Activated CD4-positive, alpha-beta memory T cell treated with anti-CD3 and anti-CD28 coated beads for 36 hours (primary cell): Measurements from ENCODE around the gene METTL9. TPM values are rescaled to one million over a fixed set of nuclear protein-coding genes. Genes with fewer than 3 reads are reported as not detected.
"Not testable (repeated sequence)": the region's sequence is repeated elsewhere in the genome, so short reads cannot be mapped to it uniquely, and the experiment has no call there.

ENCODE experiments used
- CTCF ChIA-PET: fragments of 350-600 bp; sonication (Branson Sonifier 250); formaldehyde crosslinking; loops from one replicate; lab custom pipeline; 2021; ENCODE audit warnings: antibody characterized with exemption, inconsistent platforms; lab: Charles Lee
- POLR2A ChIA-PET: fragments of 350-600 bp; sonication (Branson Sonifier 250); formaldehyde crosslinking; loops from one replicate; lab custom pipeline; 2021; ENCODE audit warnings: antibody characterized with exemption; lab: Charles Lee
- DNase-seq: peaks from one replicate; pipeline ENCODE4 v3.0.0-alpha.2; 2020
- H3K27ac Mint-ChIP-seq: one replicate; pipeline ENCODE4 v1.8.0; 2021; ENCODE audit warnings: mixed read lengths
- H3K27me3 Mint-ChIP-seq: one replicate; pipeline ENCODE4 v1.8.0; 2021; ENCODE audit warnings: mixed read lengths
- H3K36me3 Mint-ChIP-seq: one replicate; pipeline ENCODE4 v1.8.0; 2021; ENCODE audit warnings: mixed read lengths
- H3K4me1 Mint-ChIP-seq: one replicate; pipeline ENCODE4 v1.8.0; 2021; ENCODE audit warnings: low read depth, mixed read lengths
- H3K4me3 Mint-ChIP-seq: one replicate; pipeline ENCODE4 v1.8.0; 2021; ENCODE audit warnings: mild to moderate bottlenecking, mixed read lengths
- H3K9me3 Mint-ChIP-seq: one replicate; pipeline ENCODE4 v1.8.0; 2021; ENCODE audit warnings: mixed read lengths
- intact Hi-C: fragments of 100-400 bp; cut with micrococcal nuclease; formaldehyde crosslinking; loops from one replicate; pipeline ENCODE4 v1.15.1; 2023
- total RNA-seq, 2 experiments: library from RNA; stranded (reverse); gene quantifications; one replicate each; pipeline ENCODE4 v1.2.3, GENCODE V29; 2021

METTL9 gene
- total RNA-seq, 2 experiments from 2014 or later = 100 to 104 TPM

DNA sequence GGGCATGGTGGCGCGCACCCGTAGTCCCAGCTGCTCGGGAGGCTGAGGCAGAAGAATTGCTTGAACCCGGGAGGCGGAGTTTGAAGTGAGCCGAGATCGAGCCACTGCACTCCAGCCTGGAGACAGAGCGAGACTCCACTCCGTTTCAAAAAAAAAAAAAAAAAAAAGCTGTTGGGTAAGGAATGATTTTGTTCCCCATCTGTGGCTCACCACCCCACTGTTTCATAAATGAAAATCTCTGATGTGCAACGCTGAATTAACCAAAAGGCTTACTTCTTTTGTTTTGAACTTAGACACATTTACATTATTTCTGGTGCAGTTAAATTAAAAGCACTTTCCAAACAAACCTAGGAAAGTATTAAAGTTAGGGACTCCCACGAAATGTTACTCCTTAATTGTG lies 1.2 kb upstream of the METTL9 start:
- no peak for DNase-seq
- peak overlapping the region; percentile 87 for H3K4me3 Mint-ChIP-seq
- intact Hi-C loops = loop anchor here (5.0 kb wide), 1 partner anchor 594 kb away; no protein-coding TSS in a partner anchor
- H3K36me3 Mint-ChIP-seq = no peaks in the 10 kb centered on the region
- no peaks in the 10 kb centered on the region for H3K9me3 Mint-ChIP-seq
- H3K4me1 Mint-ChIP-seq = peaks cover 44% of the 10 kb centered on the region
- no peaks in the 10 kb centered on the region for H3K27me3 Mint-ChIP-seq
- POLR2A ChIA-PET = interaction anchor here (1.1 to 1.6 kb wide), 2 partner anchors 15 to 47 kb away, joined by 3 to 4 read pairs; no protein-coding TSS in a partner anchor
- peak overlapping the region; percentile 91 for H3K27ac Mint-ChIP-seq
- CTCF ChIA-PET = interaction anchor here (1.4 to 2.6 kb wide), 3 partner anchors 40 to 59 kb away, joined by 4 to 7 read pairs (median 6); no protein-coding TSS in a partner anchor

DNA sequence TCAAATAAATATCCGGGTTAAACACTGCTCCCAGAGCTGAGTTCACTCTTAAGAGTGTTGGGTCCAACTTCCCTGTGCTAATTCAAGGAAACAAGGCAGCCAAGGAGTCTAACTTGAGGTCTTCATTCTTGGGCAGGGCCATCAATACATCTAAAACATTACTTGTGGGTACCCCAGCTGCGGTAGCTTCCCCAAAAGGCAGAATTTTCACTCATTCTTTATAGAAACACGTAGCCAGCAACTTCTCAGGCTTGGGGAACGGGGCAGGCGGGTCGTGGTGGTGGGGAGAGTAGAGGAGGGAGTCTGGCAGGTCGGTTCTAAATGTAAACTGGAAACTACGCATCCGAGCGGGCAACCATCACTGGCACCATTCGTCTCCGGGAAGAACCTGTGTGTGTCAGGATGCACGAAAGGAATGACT lies 666 bp upstream of the METTL9 start:
- intact Hi-C loops = loop anchor here (1.0 to 5.0 kb wide), 2 partner anchors 47 to 594 kb away; no protein-coding TSS in a partner anchor
- peak overlapping the region; percentile 91 for H3K27ac Mint-ChIP-seq
- no peaks in the 10 kb centered on the region for H3K9me3 Mint-ChIP-seq
- ChIA-PET POLR2A (interaction anchor here (1.1 kb wide), 1 partner anchor 47 kb away, joined by 3 read pairs; no protein-coding TSS in a partner anchor), CTCF (interaction anchor here (1.4 to 2.6 kb wide), 3 partner anchors 40 to 59 kb away, joined by 4 to 7 read pairs (median 6); no protein-coding TSS in a partner anchor)
- H3K27me3 Mint-ChIP-seq = no peaks in the 10 kb centered on the region
- peaks cover 49% of the 10 kb centered on the region for H3K4me1 Mint-ChIP-seq
- peak overlapping the region; percentile 87 for H3K4me3 Mint-ChIP-seq
- peak; percentile 39 for DNase-seq
- no peaks in the 10 kb centered on the region for H3K36me3 Mint-ChIP-seq

- CTCF ChIA-PET = interaction anchor here (0.7 to 2.6 kb wide), 5 partner anchors 8 to 45 kb away, joined by 3 to 7 read pairs (median 5); no protein-coding TSS in a partner anchor
- no peaks in the 10 kb centered on the region for H3K36me3 Mint-ChIP-seq
- peaks cover 62% of the 10 kb centered on the region for H3K4me1 Mint-ChIP-seq
- H3K27me3 Mint-ChIP-seq = no peaks in the 10 kb centered on the region
- peak overlapping the region; percentile 93 for H3K4me3 Mint-ChIP-seq
- DNase-seq = peak; percentile 33
- intact Hi-C loops = loop anchor here (1.0 kb wide), 1 partner anchor 26 kb away; no protein-coding TSS in a partner anchor
- POLR2A ChIA-PET = interaction anchor here (1.0 kb wide), 1 partner anchor 11 kb away, joined by 4 read pairs; no protein-coding TSS in a partner anchor
- peak overlapping the region; percentile 92 for H3K27ac Mint-ChIP-seq
- H3K9me3 Mint-ChIP-seq = no peaks in the 10 kb centered on the region
These were observed 825 bp downstream of the METTL9 start for GRCh38 chr16:21600031-21600773.

- no peaks in the 10 kb centered on the region for H3K9me3 Mint-ChIP-seq
- intact Hi-C loops = no loop called here
- CTCF ChIA-PET = interaction anchor here (0.6 to 0.8 kb wide), 2 partner anchors 105 to 1420 kb away, joined by 3 to 5 read pairs; no protein-coding TSS in a partner anchor
- DNase-seq = no peak
- H3K27me3 Mint-ChIP-seq = no peaks in the 10 kb centered on the region
- H3K4me1 Mint-ChIP-seq = peaks cover 69% of the 10 kb centered on the region
- H3K27ac Mint-ChIP-seq = no peak overlapping the region
- POLR2A ChIA-PET = no interaction called here
- H3K36me3 Mint-ChIP-seq = no peaks in the 10 kb centered on the region
- H3K4me3 Mint-ChIP-seq = no peak overlapping the region
These were observed 3.4 kb downstream of the METTL9 start for GRCh38 chr16:21602785-21603184.

DNA sequence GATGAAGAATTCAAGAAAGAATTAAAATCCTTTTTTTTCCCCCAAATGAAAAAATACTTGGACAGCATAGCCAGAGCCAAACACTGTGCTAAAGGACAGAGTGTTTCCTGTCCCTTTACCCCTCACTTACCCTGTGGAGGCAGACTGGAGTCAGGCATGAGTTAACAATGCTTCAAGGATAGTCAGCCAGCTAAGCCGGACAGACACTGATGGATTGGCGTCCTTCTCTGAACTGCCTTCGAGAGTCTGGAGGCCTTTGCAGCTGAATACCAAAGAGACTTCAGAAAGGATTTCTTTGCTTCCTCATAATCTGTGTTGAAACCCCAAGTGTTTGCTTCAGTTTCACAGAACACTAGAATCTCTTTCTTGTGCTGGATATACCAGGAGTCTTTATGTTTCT lies 4.6 kb downstream of the METTL9 start:
- Mint-ChIP-seq H3K4me1 (peaks cover 72% of the 10 kb centered on the region), H3K27me3 (no peaks in the 10 kb centered on the region), H3K9me3 (no peaks in the 10 kb centered on the region), H3K4me3 (no peak overlapping the region), H3K27ac (no peak overlapping the region), H3K36me3 (no peaks in the 10 kb centered on the region)
- intact Hi-C loops = no loop called here
- CTCF ChIA-PET = interaction anchor here (0.8 to 1.6 kb wide), 3 partner anchors 9 to 53 kb away, joined by 3 to 4 read pairs (median 3); no protein-coding TSS in a partner anchor
- DNase-seq = no peak
- POLR2A ChIA-PET = no interaction called here

DNA sequence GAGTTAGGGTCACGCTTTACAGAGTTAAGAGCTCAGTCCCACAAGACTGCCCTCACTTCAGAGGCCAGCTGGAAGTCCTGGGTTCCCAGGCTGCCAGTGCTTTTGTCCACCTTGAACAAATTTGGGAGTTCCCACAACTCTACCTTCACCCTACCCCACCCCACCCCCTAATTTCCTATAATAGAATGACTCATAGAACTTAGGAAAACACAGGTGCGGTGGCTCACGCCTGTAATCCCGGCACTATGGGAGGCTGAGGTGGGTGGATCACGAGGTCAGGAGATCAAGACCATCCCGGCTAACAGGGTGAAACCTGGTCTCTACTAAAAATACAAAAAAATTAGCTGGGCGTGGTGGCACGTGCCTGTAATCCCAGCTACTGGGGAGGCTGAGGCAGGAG lies 6.5 kb downstream of the METTL9 start:
- H3K4me3 Mint-ChIP-seq, H3K9me3 Mint-ChIP-seq, POLR2A ChIA-PET, DNase-seq, H3K27ac Mint-ChIP-seq, H3K36me3 Mint-ChIP-seq, intact Hi-C loops, H3K27me3 Mint-ChIP-seq: not testable (repeated sequence)
- CTCF ChIA-PET = interaction anchor here (0.6 to 1.0 kb wide), 3 partner anchors 21 to 103 kb away, joined by 3 to 5 read pairs (median 3); no protein-coding TSS in a partner anchor
- peaks cover 85% of the 10 kb centered on the region for H3K4me1 Mint-ChIP-seq

- no peak overlapping the region for H3K4me3 Mint-ChIP-seq
- peak; percentile 38 for DNase-seq
- no peak overlapping the region for H3K27ac Mint-ChIP-seq
- peaks cover 76% of the 10 kb centered on the region for H3K4me1 Mint-ChIP-seq
- no peaks in the 10 kb centered on the region for H3K9me3 Mint-ChIP-seq
- peaks cover 4% of the 10 kb centered on the region for H3K36me3 Mint-ChIP-seq
- POLR2A ChIA-PET = interaction anchor here (0.7 kb wide), 1 partner anchor 19 kb away, joined by 3 read pairs; no protein-coding TSS in a partner anchor
- no peaks in the 10 kb centered on the region for H3K27me3 Mint-ChIP-seq
- CTCF ChIA-PET = interaction anchor here (1.2 to 2.0 kb wide), 3 partner anchors 8 to 48 kb away, joined by 5 to 7 read pairs (median 6); no protein-coding TSS in a partner anchor
- intact Hi-C loops = no loop called here
These were observed 9.4 kb downstream of the METTL9 start for GRCh38 chr16:21608639-21609328.

- H3K36me3 Mint-ChIP-seq = peaks cover 6% of the 10 kb centered on the region
- no peak overlapping the region for H3K4me3 Mint-ChIP-seq
- CTCF ChIA-PET = interaction anchor here (0.8 to 2.0 kb wide), 2 partner anchors 39 to 47 kb away, joined by 4 to 7 read pairs; no protein-coding TSS in a partner anchor
- H3K4me1 Mint-ChIP-seq = peaks cover 69% of the 10 kb centered on the region
- no peaks in the 10 kb centered on the region for H3K9me3 Mint-ChIP-seq
- no peak for DNase-seq
- no peak overlapping the region for H3K27ac Mint-ChIP-seq
- no peaks in the 10 kb centered on the region for H3K27me3 Mint-ChIP-seq
- intact Hi-C loops = no loop called here
- POLR2A ChIA-PET = no interaction called here
These were observed 10.7 kb downstream of the METTL9 start for GRCh38 chr16:21610006-21610544.

DNA sequence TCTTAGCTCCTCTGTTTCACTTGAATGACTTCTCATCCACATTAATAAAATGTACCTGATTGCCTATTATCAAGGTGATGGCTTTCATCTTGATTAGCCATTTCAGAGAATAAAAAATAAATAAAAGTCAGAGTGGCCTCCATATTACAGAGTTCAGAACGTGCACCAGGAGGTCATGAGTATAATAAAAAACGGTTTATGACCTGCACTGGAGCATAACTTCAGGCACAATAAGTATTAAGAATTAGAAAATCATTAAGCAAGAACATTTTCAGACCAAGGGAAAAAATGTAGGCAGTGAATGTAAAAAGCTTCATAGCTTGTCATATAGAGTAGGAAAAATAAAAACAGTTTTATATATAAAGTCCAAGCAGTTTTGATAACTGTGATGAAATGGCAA lies 11.4 kb downstream of the METTL9 start:
- POLR2A ChIA-PET = no interaction called here
- no peak for DNase-seq
- Mint-ChIP-seq H3K27ac (no peak overlapping the region), H3K36me3 (peaks cover 8% of the 10 kb centered on the region), H3K9me3 (no peaks in the 10 kb centered on the region), H3K27me3 (no peaks in the 10 kb centered on the region), H3K4me3 (no peak overlapping the region), H3K4me1 (peaks cover 69% of the 10 kb centered on the region)
- CTCF ChIA-PET = interaction anchor here (0.8 kb wide), 1 partner anchor 38 kb away, joined by 4 read pairs; no protein-coding TSS in a partner anchor
- intact Hi-C loops = no loop called here

GRCh38 chr16:21611198-21611555 lies 11.8 kb downstream of the METTL9 start:
- Mint-ChIP-seq H3K9me3 (no peaks in the 10 kb centered on the region), H3K4me1 (peaks cover 69% of the 10 kb centered on the region), H3K27ac (peak overlapping the region; percentile 26), H3K27me3 (no peaks in the 10 kb centered on the region), H3K4me3 (no peak overlapping the region), H3K36me3 (peaks cover 10% of the 10 kb centered on the region)
- POLR2A ChIA-PET = interaction anchor here (1.0 kb wide), 1 partner anchor 11 kb away, joined by 4 read pairs; no protein-coding TSS in a partner anchor
- no peak for DNase-seq
- intact Hi-C loops = no loop called here
- CTCF ChIA-PET = interaction anchor here (1.0 kb wide), 1 partner anchor 46 kb away, joined by 3 read pairs; no protein-coding TSS in a partner anchor
